ENCODE results near the gene GMPR.

- TF ChIP-seq CTCF (IDR thresholded peaks at IDR 0.05 in 8 of 11, conservative IDR thresholded peaks at IDR 0.05 in 3 of 11) (no peak), POLR2A (IDR thresholded peaks at IDR 0.05) (no peak), POLR2AphosphoS5 (IDR thresholded peaks at IDR 0.05) (no peak)
Measured at GRCh38 chr6:16252686-16253299, 14.4 kb downstream of the GMPR start.
